WERI-Rb-1 (cell line): ENCODE data around the gene IKBKE.

ENCODE experiments used
- DNase-seq: peaks from one replicate; pipeline ENCODE4 v3.0.0-alpha.2; 2020
- H3K27ac ChIP-seq: fragments of 250-450 bp; sonication (Bioruptor Pico); 2 replicates; pipeline ENCODE4 v1.5.1; 2020; ENCODE audit warnings: mild to moderate bottlenecking, moderate library complexity
- H3K27me3 ChIP-seq: fragments of 250-450 bp; sonication (Bioruptor Pico); 2 replicates; pipeline ENCODE4 v1.5.1; 2021; ENCODE audit warnings: mild to moderate bottlenecking, low read depth, moderate library complexity; ENCODE audit not compliant: insufficient read depth, severe bottlenecking
- H3K36me3 ChIP-seq: fragments of 250-450 bp; sonication (Bioruptor Pico); 2 replicates; pipeline ENCODE4 v1.5.1; 2020; ENCODE audit warnings: mild to moderate bottlenecking, moderate library complexity
- H3K4me3 ChIP-seq: 2 replicates; pipeline ENCODE4 v1.5.1; 2011; ENCODE audit warnings: low read depth, mild to moderate bottlenecking, control low read depth, low read length
- H3K9me3 ChIP-seq: fragments of 250-450 bp; sonication (Bioruptor Pico); 2 replicates; pipeline ENCODE4 v1.5.1; 2021; ENCODE audit warnings: mild to moderate bottlenecking, moderate library complexity; ENCODE audit not compliant: severe bottlenecking
- CTCF ChIP-seq: IDR thresholded peaks from 2 replicates; pipeline ENCODE4 v1.5.1; 2011; ENCODE audit warnings: low read depth, mild to moderate bottlenecking, control low read depth, inconsistent platforms, low read length

The IKBKE gene

DNA sequence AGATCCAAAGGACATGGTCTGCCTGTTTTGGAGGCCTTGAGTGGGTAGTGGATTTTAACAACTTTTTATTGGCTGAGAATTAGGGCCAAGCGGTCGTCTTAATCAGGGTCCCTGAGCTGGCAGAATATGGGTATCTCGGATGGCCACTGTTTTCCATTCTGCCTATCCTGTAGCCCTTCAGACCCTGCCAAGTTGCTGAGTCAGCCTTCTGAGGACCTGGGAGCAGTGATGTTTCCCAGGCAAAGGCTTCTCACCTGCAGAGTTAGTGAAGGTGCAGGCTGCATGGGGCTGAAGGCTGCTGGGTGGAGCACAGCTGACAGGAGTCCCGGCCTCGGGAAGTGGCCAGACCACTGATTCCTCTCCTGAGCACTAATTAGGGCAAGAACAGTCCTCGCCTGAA lies 48.5 kb downstream of the IKBKE start:
- H3K27ac ChIP-seq: peak overlapping the region; percentile 91
- no peaks in the 10 kb centered on the region for H3K36me3 ChIP-seq
- TF ChIP-seq CTCF: no peak
- H3K27me3 ChIP-seq: no peaks in the 10 kb centered on the region
- H3K9me3 ChIP-seq: no peaks in the 10 kb centered on the region
- H3K4me3 ChIP-seq: peak overlapping the region; percentile 47
- peak; percentile 32 for DNase-seq

DNA sequence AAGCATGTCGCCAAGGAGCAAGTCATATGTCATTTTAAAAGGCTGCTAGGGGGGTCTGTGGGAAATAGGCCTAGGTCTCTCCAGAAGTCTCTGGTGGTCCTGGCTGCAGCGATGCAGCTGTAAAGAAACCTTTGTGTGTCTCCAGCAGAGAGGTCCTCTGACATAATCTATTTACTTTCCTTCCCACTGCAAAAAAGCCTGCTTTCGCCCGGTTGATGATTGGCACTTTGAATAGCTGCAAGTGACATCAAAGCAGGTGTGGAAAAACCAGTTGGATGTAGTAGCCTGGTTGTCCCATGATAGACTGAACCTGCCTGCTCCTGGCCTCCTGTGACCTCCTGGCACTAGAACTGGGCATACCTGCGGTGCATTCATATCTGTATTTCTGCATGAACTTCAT lies 50.9 kb downstream of the IKBKE start:
- Histone ChIP-seq H3K36me3 (no peaks in the 10 kb centered on the region), H3K4me3 (no peak overlapping the region), H3K27ac (0 out of 2 replicates have a peak overlapping the region, but pooled peaks have one; percentile 4), H3K9me3 (no peaks in the 10 kb centered on the region), H3K27me3 (no peaks in the 10 kb centered on the region)
- no peak for TF ChIP-seq CTCF
- DNase-seq: no peak

DNA sequence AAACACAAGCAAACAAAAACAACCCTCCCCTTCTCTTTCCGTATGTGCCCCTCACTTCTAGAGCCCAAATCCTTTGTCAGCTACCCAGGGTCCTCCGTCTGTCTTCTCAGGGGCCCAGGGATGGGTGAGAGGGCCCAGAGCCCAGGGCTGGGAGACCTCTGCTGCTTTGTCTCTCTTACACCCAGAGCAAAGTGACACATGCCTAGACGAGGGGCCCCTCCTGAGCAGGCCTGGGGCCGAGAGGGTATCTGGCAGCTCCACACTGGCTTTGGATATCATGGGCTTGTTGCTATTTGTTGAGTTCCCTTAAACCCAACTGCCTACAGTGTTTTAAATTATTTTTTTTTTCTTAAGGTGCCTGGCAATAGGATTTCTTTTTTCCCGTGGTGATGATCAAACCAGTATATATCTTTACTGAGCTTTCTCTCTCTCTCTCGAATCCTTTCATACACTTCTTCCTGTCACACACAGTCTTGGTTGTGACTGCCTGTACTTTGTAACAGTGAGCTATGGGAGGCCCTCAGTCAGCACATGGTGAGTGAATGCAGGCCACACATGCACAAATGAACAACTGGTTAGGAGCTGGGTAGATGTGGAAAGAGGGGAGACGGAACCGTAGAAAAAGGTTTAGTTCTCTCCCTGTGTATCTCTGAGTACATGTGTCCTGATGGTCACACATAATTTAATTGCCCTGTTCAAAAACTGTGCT lies 51.6 kb downstream of the IKBKE start:
- Histone ChIP-seq H3K4me3 (no peak overlapping the region), H3K27me3 (no peaks in the 10 kb centered on the region), H3K27ac (no peak overlapping the region), H3K36me3 (no peaks in the 10 kb centered on the region), H3K9me3 (no peaks in the 10 kb centered on the region)
- TF ChIP-seq CTCF: no peak
- no peak for DNase-seq

GRCh38 chr1:206524739-206525364 lies 54.6 kb downstream of the IKBKE start:
- Histone ChIP-seq H3K27ac (no peak overlapping the region), H3K9me3 (no peaks in the 10 kb centered on the region), H3K4me3 (no peak overlapping the region), H3K27me3 (no peaks in the 10 kb centered on the region), H3K36me3 (no peaks in the 10 kb centered on the region)
- no peak for DNase-seq
- TF ChIP-seq CTCF: no peak

DNA sequence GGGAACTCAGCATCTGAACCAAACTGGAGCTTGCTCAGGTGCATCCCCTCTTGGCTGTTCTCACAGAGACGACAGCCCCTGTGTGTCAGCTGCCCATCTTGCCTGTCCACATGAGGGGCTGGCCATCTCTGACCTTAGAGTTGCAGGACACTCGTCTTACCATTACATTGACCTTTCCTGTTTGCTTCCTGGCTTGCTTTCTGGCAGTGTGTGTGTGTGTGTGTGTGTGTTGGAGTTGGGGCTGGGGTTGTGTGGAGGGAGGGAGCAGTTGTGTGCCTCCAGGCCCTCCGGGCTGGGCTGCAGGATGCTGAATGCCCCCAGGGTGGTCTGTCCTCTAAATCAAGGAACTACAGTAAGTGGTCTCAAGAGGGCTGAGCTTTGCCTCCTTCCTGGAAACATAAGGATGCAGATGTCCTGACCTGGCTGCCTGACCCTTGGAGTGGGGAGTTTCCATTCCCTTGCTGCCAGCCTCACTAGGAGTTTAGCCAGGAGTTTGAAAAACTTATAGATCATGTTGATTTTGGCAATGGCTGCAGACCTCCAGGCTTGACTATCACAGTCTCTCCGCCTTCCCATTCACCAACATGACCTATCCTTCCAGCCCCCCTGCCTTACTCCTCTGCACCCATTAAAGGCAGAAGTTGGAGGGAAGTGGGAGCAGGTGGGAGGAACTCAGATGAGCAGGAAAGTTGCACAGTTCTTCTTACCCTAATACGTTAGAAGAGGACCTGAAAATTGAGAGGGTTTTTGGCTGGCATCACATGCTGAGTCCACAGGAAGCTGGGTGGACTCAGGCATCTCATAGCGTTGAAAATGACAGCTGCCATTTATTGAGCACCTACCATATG lies 56.0 kb downstream of the IKBKE start:
- H3K36me3 ChIP-seq: no peaks in the 10 kb centered on the region
- no peak for DNase-seq
- no peak overlapping the region for H3K4me3 ChIP-seq
- no peaks in the 10 kb centered on the region for H3K27me3 ChIP-seq
- no peaks in the 10 kb centered on the region for H3K9me3 ChIP-seq
- TF ChIP-seq CTCF: no peak
- no peak overlapping the region for H3K27ac ChIP-seq
